ENCODE data around the gene NKG7. TPM values are rescaled to one million over a fixed set of nuclear protein-coding genes. Genes with fewer than 3 reads are reported as not detected.

The NKG7 gene
- total and polyA plus RNA-seq, 2 of the 13 experiments (the other 11 are each of a cell fraction or from before 2014, with no cell fraction given): 0.40 TPM; not detected in 1

DNA sequence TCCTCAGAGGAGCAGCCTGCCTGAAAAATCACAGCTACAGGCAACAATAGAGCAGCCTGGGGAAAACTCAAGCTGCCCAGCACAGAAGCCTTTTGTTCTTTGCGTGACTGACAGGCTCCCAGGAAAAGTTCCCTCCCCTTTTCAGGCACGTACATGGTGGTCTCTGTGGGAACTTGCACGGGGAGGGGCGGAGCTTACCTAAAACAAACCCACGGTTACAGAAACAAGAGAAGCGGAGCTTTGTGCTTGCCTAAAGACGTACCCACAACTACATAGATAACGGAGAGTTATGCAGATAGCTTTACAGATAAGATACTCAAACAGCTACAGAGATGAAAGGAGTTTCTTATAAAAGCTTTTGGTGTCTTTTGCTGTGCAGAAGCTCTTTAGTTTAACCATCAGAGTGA, 17.7 kb downstream of the NKG7 start (continued):
- TF ChIP-seq, protein P1, sequence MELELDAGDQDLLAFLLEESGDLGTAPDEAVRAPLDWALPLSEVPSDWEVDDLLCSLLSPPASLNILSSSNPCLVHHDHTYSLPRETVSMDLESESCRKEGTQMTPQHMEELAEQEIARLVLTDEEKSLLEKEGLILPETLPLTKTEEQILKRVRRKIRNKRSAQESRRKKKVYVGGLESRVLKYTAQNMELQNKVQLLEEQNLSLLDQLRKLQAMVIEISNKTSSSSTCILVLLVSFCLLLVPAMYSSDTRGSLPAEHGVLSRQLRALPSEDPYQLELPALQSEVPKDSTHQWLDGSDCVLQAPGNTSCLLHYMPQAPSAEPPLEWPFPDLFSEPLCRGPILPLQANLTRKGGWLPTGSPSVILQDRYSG (CRISPR knock-in tag; IDR thresholded peaks at IDR 0.05): no peak
- TF ChIP-seq KLF9 (CRISPR knock-in tag; IDR thresholded peaks at IDR 0.05; ENCODE audit: low read depth) (no peak), ZNF780A (CRISPR knock-in tag; IDR thresholded peaks at IDR 0.05) (0 out of 2 replicates have a peak, but pooled peaks have one; percentile 25), GTF2F1 (IDR thresholded peaks at IDR 0.05; ENCODE audit: low read length) (no peak), PAX8 (CRISPR knock-in tag; IDR thresholded peaks at IDR 0.05; ENCODE audit: borderline replicate concordance) (no peak), RCOR2 (CRISPR knock-in tag; IDR thresholded peaks at IDR 0.05) (no peak), RXRB (CRISPR knock-in tag; IDR thresholded peaks at IDR 0.05; ENCODE audit: borderline replicate concordance) (peak; percentile 69), PAWR (CRISPR knock-in tag; IDR thresholded peaks at IDR 0.05; ENCODE audit: borderline replicate concordance) (no peak), TSC22D2 (CRISPR knock-in tag; IDR thresholded peaks at IDR 0.05; ENCODE audit: borderline replicate concordance) (no peak), ZNF512B (CRISPR knock-in tag; IDR thresholded peaks at IDR 0.05; ENCODE audit: borderline replicate concordance) (no peak; the same call in 1 of the 2 replicates), ZNF232 (CRISPR knock-in tag; IDR thresholded peaks at IDR 0.05; ENCODE audit: borderline replicate concordance) (no peak), SP5 (CRISPR knock-in tag; IDR thresholded peaks at IDR 0.05; ENCODE audit: borderline replicate concordance, low read depth) (peak; percentile 99), FIP1L1 (IDR thresholded peaks at IDR 0.05; ENCODE audit: borderline replicate concordance, insufficient read depth, low read depth, low read length) (no peak), CHD4 (IDR thresholded peaks at IDR 0.05; ENCODE audit: borderline replicate concordance, low read length) (no peak), ZNF121 (CRISPR knock-in tag; IDR thresholded peaks at IDR 0.05) (no peak), ZNF788 (CRISPR knock-in tag; IDR thresholded peaks at IDR 0.05; ENCODE audit: borderline replicate concordance) (no peak), TAF15 (IDR thresholded peaks at IDR 0.05; ENCODE audit: low read depth, low read length, poor library complexity, severe bottlenecking) (no peak), ZNF761 (CRISPR knock-in tag; conservative IDR thresholded peaks at IDR 0.05) (no peak), KDM6A (CRISPR knock-in tag; IDR thresholded peaks at IDR 0.05; ENCODE audit: low read depth) (peak; percentile 13; the same call in 1 of the 2 replicates), KAT7 (CRISPR knock-in tag; IDR thresholded peaks at IDR 0.05; ENCODE audit: borderline replicate concordance) (no peak), TMF1 (CRISPR knock-in tag; IDR thresholded peaks at IDR 0.05; ENCODE audit: low read depth) (no peak), SMARCC2 (IDR thresholded peaks at IDR 0.05) (no peak), U2AF1 (optimal IDR thresholded peaks at IDR 0.05; ENCODE audit: low read depth, low read length) (no peak), RXRA (CRISPR knock-in tag; IDR thresholded peaks at IDR 0.05) (no peak; the same call in 1 of the 2 replicates), NFE2L2 (IDR thresholded peaks at IDR 0.05; ENCODE audit: low read length) (no peak), ELF1 (CRISPR knock-in tag; IDR thresholded peaks at IDR 0.05) (0 out of 2 replicates have a peak, but pooled peaks have one; percentile 31), SIX1 (CRISPR knock-in tag; IDR thresholded peaks at IDR 0.05; ENCODE audit: borderline replicate concordance) (peak; percentile 75; the same call in 1 of the 2 replicates), ZNF333 (CRISPR knock-in tag; IDR thresholded peaks at IDR 0.05; ENCODE audit: borderline replicate concordance) (no peak), RFXANK (CRISPR knock-in tag; IDR thresholded peaks at IDR 0.05) (no peak)
- TF ChIP-seq, protein P2, sequence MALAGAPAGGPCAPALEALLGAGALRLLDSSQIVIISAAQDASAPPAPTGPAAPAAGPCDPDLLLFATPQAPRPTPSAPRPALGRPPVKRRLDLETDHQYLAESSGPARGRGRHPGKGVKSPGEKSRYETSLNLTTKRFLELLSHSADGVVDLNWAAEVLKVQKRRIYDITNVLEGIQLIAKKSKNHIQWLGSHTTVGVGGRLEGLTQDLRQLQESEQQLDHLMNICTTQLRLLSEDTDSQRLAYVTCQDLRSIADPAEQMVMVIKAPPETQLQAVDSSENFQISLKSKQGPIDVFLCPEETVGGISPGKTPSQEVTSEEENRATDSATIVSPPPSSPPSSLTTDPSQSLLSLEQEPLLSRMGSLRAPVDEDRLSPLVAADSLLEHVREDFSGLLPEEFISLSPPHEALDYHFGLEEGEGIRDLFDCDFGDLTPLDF (CRISPR knock-in tag; IDR thresholded peaks at IDR 0.05): no peak

Measured in HepG2 (cell line).